ENCODE measurements around the gene FIBCD1. TPM values are rescaled to one million over a fixed set of nuclear protein-coding genes. Genes with fewer than 3 reads are reported as not detected.

Gene FIBCD1
- total RNA-seq, 4 donors from 2014 or later: 1.4 to 1.7 TPM; not detected in 2

- no peak for ATAC-seq
- Histone ChIP-seq H3K4me1 (peaks cover 0 to 9% (median 0%) of the 10 kb centered on the region in 3 donors), H3K36me3 (no peaks in the 10 kb centered on the region), H3K9me3 (no peaks in the 10 kb centered on the region), H3K27ac (no peak overlapping the region), H3K27me3 (peaks cover 36% of the 10 kb centered on the region), H3K4me3 (no peak overlapping the region)
- TF ChIP-seq POLR2AphosphoS5 (IDR thresholded peaks at IDR 0.05): no peak
- no peak for TF ChIP-seq POLR2A (IDR thresholded peaks at IDR 0.05)
- no peak for TF ChIP-seq EP300 (IDR thresholded peaks at IDR 0.05)
- TF ChIP-seq CTCF (IDR thresholded peaks at IDR 0.05): no peak
- 47 to 62% methylated on average over 6 to 9 of the region's 22 CpGs for WGBS, 2 donors (ENCODE audit: low coverage in 1 of 2)
Observed at GRCh38 chr9:130908146-130908877, 30.7 kb downstream of the FIBCD1 start.

- no peak overlapping the region for H3K4me3 ChIP-seq
- TF ChIP-seq EP300 (IDR thresholded peaks at IDR 0.05) (no peak), CTCF (IDR thresholded peaks at IDR 0.05) (no peak), POLR2A (IDR thresholded peaks at IDR 0.05) (no peak), POLR2AphosphoS5 (IDR thresholded peaks at IDR 0.05) (no peak)
- H3K27me3 ChIP-seq: peaks cover 50% of the 10 kb centered on the region
- no peaks in the 10 kb centered on the region for H3K9me3 ChIP-seq
- no peak for ATAC-seq
- H3K36me3 ChIP-seq: no peaks in the 10 kb centered on the region
- 78 to 81% methylated on average over 6 to 7 of the region's 21 CpGs for WGBS, 2 donors (ENCODE audit: low coverage in 1 of 2)
- H3K4me1 ChIP-seq: no peaks in the 10 kb centered on the region
- H3K27ac ChIP-seq: no peak overlapping the region
Observed at GRCh38 chr9:130906735-130907416, 32.2 kb downstream of the FIBCD1 start.

GRCh38 chr9:130905902-130906734 is 32.9 kb downstream of the FIBCD1 start:
- Histone ChIP-seq H3K27ac (no peak overlapping the region), H3K4me1 (no peaks in the 10 kb centered on the region), H3K27me3 (peaks cover 58% of the 10 kb centered on the region), H3K4me3 (no peak overlapping the region), H3K36me3 (no peaks in the 10 kb centered on the region), H3K9me3 (no peaks in the 10 kb centered on the region)
- no peak for TF ChIP-seq POLR2AphosphoS5 (IDR thresholded peaks at IDR 0.05)
- no peak for ATAC-seq
- WGBS, 2 donors (ENCODE audit: low coverage in 1 of 2): 72 to 83% methylated on average over 11 of the region's 24 CpGs

- Histone ChIP-seq H3K4me1 (no peaks in the 10 kb centered on the region), H3K9me3 (no peaks in the 10 kb centered on the region), H3K4me3 (no peak overlapping the region), H3K27ac (no peak overlapping the region), H3K36me3 (no peaks in the 10 kb centered on the region), H3K27me3 (peaks cover 66% of the 10 kb centered on the region)
- no peak for TF ChIP-seq POLR2AphosphoS5 (IDR thresholded peaks at IDR 0.05)
- TF ChIP-seq EP300 (IDR thresholded peaks at IDR 0.05): no peak
- no peak for TF ChIP-seq POLR2A (IDR thresholded peaks at IDR 0.05)
- TF ChIP-seq CTCF (IDR thresholded peaks at IDR 0.05): no peak
- no peak for ATAC-seq
- WGBS, 2 donors (ENCODE audit: low coverage in 1 of 2): 32 to 96% methylated on average over 4 to 14 of the region's 24 CpGs
Observed at GRCh38 chr9:130905125-130905901, 33.7 kb downstream of the FIBCD1 start.
